H1 (cell line): Measurements from ENCODE around the gene LVRN. TPM values are rescaled to one million over a fixed set of nuclear protein-coding genes. Genes with fewer than 3 reads are reported as not detected.

Experiments used
- CTCF ChIA-PET: fragments of 300-600 bp; sonication (Branson Sonifier 250); formaldehyde crosslinking; loops from one replicate; lab custom pipeline; 2021; ENCODE audit not compliant: partially characterized antibody; lab: Charles Lee
- POLR2A ChIA-PET: fragments of 300-600 bp; sonication (Branson Sonifier 250); formaldehyde crosslinking; loops from one replicate; lab custom pipeline; 2021; ENCODE audit warnings: inconsistent platforms; ENCODE audit not compliant: partially characterized antibody; lab: Charles Lee
- DNase-seq, 2 experiments: peaks; one replicate each; pipeline versions ENCODE4 v3.0.0 to v3.0.0-alpha.2; 2010 to 2022; ENCODE audit warnings: low spot score in 2 of 2, low read depth in 1 of 2, mixed read lengths in 1 of 2
- FAIRE-seq: peaks from 2 replicates; lab custom pipeline; 2011; peaks lifted over from hg19 to GRCh38; lab: Jason Lieb, UNC
- H2AFZ ChIP-seq: 2 replicates; pipeline ENCODE4 v1.8.1; 2012; ENCODE audit warnings: low read length, inconsistent platforms
- H2AK5ac ChIP-seq: 2 replicates; pipeline ENCODE4 v1.6.1; 2013; ENCODE audit warnings: low read depth, low read length
- H2BK120ac ChIP-seq: replicated peaks from 2 replicates; pipeline ENCODE3; 2013; ENCODE audit warnings: low read depth, low read length, inconsistent platforms
- H2BK12ac ChIP-seq: 2 replicates; pipeline ENCODE4 v1.6.1; 2013; ENCODE audit warnings: low read depth, low read length
- H2BK15ac ChIP-seq: 2 replicates; pipeline ENCODE4 v1.6.1; 2013; ENCODE audit warnings: low read length
- H2BK20ac ChIP-seq: 2 replicates; pipeline ENCODE4 v1.6.1; 2013; ENCODE audit warnings: low read length
- H2BK5ac ChIP-seq: 2 replicates; pipeline ENCODE4 v1.6.1; 2013; ENCODE audit warnings: low read depth, low read length
- H3K14ac ChIP-seq: 2 replicates; pipeline ENCODE4 v1.6.1; 2013; ENCODE audit warnings: inconsistent platforms; ENCODE audit not compliant: insufficient read length
- H3K18ac ChIP-seq: 2 replicates; pipeline ENCODE4 v1.6.1; 2013; ENCODE audit warnings: low read length; ENCODE audit errors: extremely low read depth
- H3K23ac ChIP-seq: 2 replicates; pipeline ENCODE4 v1.6.1; 2013; ENCODE audit warnings: inconsistent platforms; ENCODE audit not compliant: insufficient read length
- H3K23me2 ChIP-seq: 2 replicates; pipeline ENCODE4 v1.6.1; 2013; ENCODE audit warnings: low read depth, low read length
- H3K27ac ChIP-seq: 2 replicates; pipeline ENCODE4 v1.6.1; 2011; ENCODE audit warnings: low read depth, low read length, inconsistent platforms
- H3K27me3 ChIP-seq, 4 experiments: replicated peaks in 1 of 4; 1 replicate in 1 of 4; 2 replicates in 3 of 4; pipeline versions ENCODE4 v1.6.1 to v1.8.1; 2011 to 2013; ENCODE audit warnings: low read length in 3 of 4, mild to moderate bottlenecking in 3 of 4, inconsistent platforms in 2 of 4, mixed read lengths in 2 of 4, moderate library complexity in 1 of 4; ENCODE audit not compliant: control insufficient read depth in 3 of 4, insufficient read depth in 3 of 4; ENCODE audit errors: extremely low read depth in 1 of 4
- H3K36me3 ChIP-seq, 4 experiments: 2 replicates each; pipeline versions ENCODE4 v1.6.1 to v1.8.1; 2011 to 2013; ENCODE audit warnings: mild to moderate bottlenecking in 4 of 4, low read length in 3 of 4, moderate library complexity in 2 of 4, control low read depth in 1 of 4, inconsistent platforms in 1 of 4; ENCODE audit not compliant: insufficient read depth in 4 of 4, control insufficient read depth in 2 of 4
- H3K4ac ChIP-seq: replicated peaks from 2 replicates; pipeline ENCODE3; 2013; ENCODE audit warnings: low read length, low read depth, mixed read lengths, inconsistent platforms; ENCODE audit not compliant: insufficient read length
- H3K4me1 ChIP-seq, 4 experiments: replicated peaks in 1 of 4; 1 replicate in 1 of 4; 2 replicates in 3 of 4; pipeline versions ENCODE4 v1.6.1 to v1.8.1; 2011 to 2013; ENCODE audit warnings: low read length in 3 of 4, inconsistent platforms in 2 of 4, mixed read lengths in 1 of 4; ENCODE audit not compliant: insufficient read depth in 4 of 4, control insufficient read depth in 3 of 4
- H3K4me2 ChIP-seq, 2 experiments: 2 replicates each; pipeline versions ENCODE4 v1.6.1 to v1.8.1; 2011 to 2013; ENCODE audit warnings: low read depth in 2 of 2, low read length in 2 of 2, control low read depth in 1 of 2, inconsistent platforms in 1 of 2, mild to moderate bottlenecking in 1 of 2; ENCODE audit not compliant: insufficient read depth in 1 of 2
- H3K4me3 ChIP-seq, 4 experiments: fragments of 200-600, 300-600 bp in 1 of 4; sonication (generic), shearing (Covaris generic), sonication (Bioruptor Twin) in 1 of 4; 2 replicates each; pipeline versions ENCODE4 v1.5.1 to v1.8.1; 2011 to 2016; ENCODE audit warnings: low read length in 4 of 4, low read depth in 3 of 4, control low read depth in 2 of 4, inconsistent platforms in 2 of 4, mild to moderate bottlenecking in 2 of 4, mixed read lengths in 1 of 4, moderate library complexity in 1 of 4; ENCODE audit not compliant: insufficient read depth in 2 of 4; ENCODE audit errors: extremely low read depth in 1 of 4
- H3K56ac ChIP-seq: replicated peaks from 2 replicates; pipeline ENCODE3; 2013; ENCODE audit warnings: low read depth, mild to moderate bottlenecking, mixed read lengths, low read length, inconsistent platforms; ENCODE audit not compliant: insufficient read length
- H3K79me1 ChIP-seq: 2 replicates; pipeline ENCODE4 v1.6.1; 2013; ENCODE audit warnings: low read depth, low read length, control low read depth
- H3K79me2 ChIP-seq, 2 experiments: 2 replicates each; pipeline versions ENCODE4 v1.6.1 to v1.8.1; 2012 to 2013; ENCODE audit warnings: low read length in 2 of 2, mild to moderate bottlenecking in 2 of 2, inconsistent platforms in 1 of 2; ENCODE audit not compliant: insufficient read depth in 2 of 2, control insufficient read depth in 1 of 2
- H3K9ac ChIP-seq, 4 experiments: replicated peaks in 1 of 4; 1 replicate in 1 of 4; 2 replicates in 3 of 4; pipeline versions ENCODE4 v1.6.1 to v1.8.1; 2011 to 2013; ENCODE audit warnings: low read depth in 3 of 4, low read length in 3 of 4, control low read depth in 2 of 4, mild to moderate bottlenecking in 2 of 4, moderate library complexity in 2 of 4, inconsistent platforms in 1 of 4; ENCODE audit errors: extremely low read depth in 1 of 4
- H3K9me3 ChIP-seq, 2 experiments: 2 replicates each; pipeline versions ENCODE4 v1.6.1 to v1.8.1; 2012 to 2013; ENCODE audit warnings: mild to moderate bottlenecking in 2 of 2, moderate library complexity in 2 of 2, control low read depth in 1 of 2, inconsistent platforms in 1 of 2, low read depth in 1 of 2, low read length in 1 of 2, mixed read lengths in 1 of 2; ENCODE audit not compliant: insufficient read depth in 2 of 2
- H4K20me1 ChIP-seq, 2 experiments: replicated peaks in 1 of 2; 2 replicates each; pipeline versions ENCODE3 to v1.8.1; 2011 to 2013; ENCODE audit warnings: inconsistent platforms in 2 of 2, low read length in 2 of 2, mild to moderate bottlenecking in 1 of 2; ENCODE audit not compliant: insufficient read depth in 2 of 2, control insufficient read depth in 1 of 2
- H4K5ac ChIP-seq: 2 replicates; pipeline ENCODE4 v1.6.1; 2013; ENCODE audit warnings: low read length, low read depth, mixed read lengths, inconsistent platforms; ENCODE audit not compliant: insufficient read length
- H4K8ac ChIP-seq: 2 replicates; pipeline ENCODE4 v1.8.0; 2013; ENCODE audit warnings: mild to moderate bottlenecking, moderate library complexity, low read length, inconsistent platforms; ENCODE audit not compliant: insufficient read depth; ENCODE audit errors: extremely low read depth
- H4K91ac ChIP-seq: replicated peaks from 2 replicates; pipeline ENCODE3; 2013; ENCODE audit warnings: low read length, mixed read lengths, inconsistent platforms; ENCODE audit not compliant: insufficient read length
- EP300 ChIP-seq, 2 experiments: IDR thresholded peaks; 1 replicate in 1 of 2; 2 replicates in 1 of 2; pipeline ENCODE4 v1.6.1; 2011 to 2012; ENCODE audit warnings: low read depth in 2 of 2, low read length in 2 of 2, mild to moderate bottlenecking in 2 of 2, borderline replicate concordance in 1 of 2, inconsistent platforms in 1 of 2, moderate library complexity in 1 of 2
- TEAD4 ChIP-seq: IDR thresholded peaks from 2 replicates; pipeline ENCODE4 v1.6.1; 2012; ENCODE audit warnings: low read depth, low read length, inconsistent platforms, mixed read lengths
- WGBS, 2 experiments: shearing (Covaris generic) in 1 of 2; methylation state at CpG; one replicate each; pipeline versions ENCODE4 v1.1.6 to v1.1.7; 2013 to 2015; ENCODE audit warnings: low lambda C conversion rate in 2 of 2, mixed read lengths in 2 of 2, inconsistent platforms in 1 of 2, low coverage in 1 of 2, missing lambda C conversion rate in 1 of 2; ENCODE audit not compliant: insufficient replicate concordance in 2 of 2, insufficient coverage in 1 of 2, insufficient read length in 1 of 2; ENCODE audit errors: extremely low coverage in 1 of 2, missing lambda C conversion rate in 1 of 2; 5-methylcytosine and 5-hydroxymethylcytosine counted together
- polyA plus RNA-seq, 7 experiments: library from polyadenylated mRNA; depleted of rRNA in 3 of 7; stranded (reverse) in 5 of 7; unstranded in 2 of 7; fragments of >200 nt in 5 of 7; fragments of 200-250 nt in 2 of 7; gene quantifications; 1 replicate in 5 of 7; 2 replicates in 1 of 7; 4 replicates in 1 of 7; pipeline versions ENCODE4 v1.2.1 to v1.2.3, GENCODE V29; 2011 to 2013; ENCODE audit warnings: missing spikeins in 2 of 7, mixed read lengths in 2 of 7
- total RNA-seq: library from RNA; stranded (reverse); fragmentation: NEBNext Ultra II Directional; extraction: Animal tissue kit (Norgen Biotek cat#: 25700); gene quantifications from 2 replicates; pipeline ENCODE4 v1.2.1, GENCODE V29; 2021

The LVRN gene
- total and polyA plus RNA-seq, 2 of the 8 experiments (the other 6 are each of a cell fraction or from before 2014, with no cell fraction given), result 0.08 to 0.09 TPM

- Histone ChIP-seq H3K36me3 (no peaks in the 10 kb centered on the region), H4K91ac (no peak overlapping the region), H3K79me2 (no peaks in the 10 kb centered on the region), H2BK15ac (no peak overlapping the region), H2BK120ac (no peak overlapping the region), H3K23ac (no peak overlapping the region), H2BK5ac (no peak overlapping the region), H4K20me1 (no peaks in the 10 kb centered on the region), H3K9ac (no peak overlapping the region), H3K27me3 (no peaks in the 10 kb centered on the region), H3K4me2 (no peak overlapping the region), H3K4ac (no peak overlapping the region), H3K4me3 (no peak overlapping the region), H3K79me1 (no peaks in the 10 kb centered on the region), H3K27ac (no peak overlapping the region), H3K4me1 (no peaks in the 10 kb centered on the region), H3K9me3 (no peaks in the 10 kb centered on the region), H3K56ac (no peak overlapping the region), H2BK12ac (no peak overlapping the region; the same call in 1 of the 2 replicates), H4K5ac (no peak overlapping the region), H3K14ac (no peak overlapping the region), H2AK5ac (no peak overlapping the region), H2BK20ac (no peak overlapping the region), H3K18ac (no peak overlapping the region), H4K8ac (no peak overlapping the region), H3K23me2 (no peaks in the 10 kb centered on the region; the same call in 1 of the 2 replicates), H2AFZ (no peak overlapping the region)
- POLR2A ChIA-PET, result no interaction called here
- 89% methylated on average over 4 of the region's 4 CpGs; no CpG with 5 or more reads in 1 of the 2 experiments for WGBS, 2 experiments
- DNase-seq, result no peak
- no peak for FAIRE-seq
- CTCF ChIA-PET, result interaction anchor here (1.0 to 3.0 kb wide), 3 partner anchors 10 to 16 kb away, joined by 3 to 16 read pairs (median 3); no protein-coding TSS in a partner anchor
- TF ChIP-seq TEAD4 (peak; percentile 85), EP300 (IDR thresholded peaks at IDR 0.05; ENCODE audit: borderline replicate concordance in 1 of 2, low read depth in 2 of 2, low read length in 2 of 2) (no peak)
Observed at GRCh38 chr5:115930630-115931337, 31.5 kb upstream of the LVRN start.
